Measurements from ENCODE around the gene KDM5B.

The KDM5B gene

GRCh38 chr1:202685641-202686040 is 122.6 kb downstream of the KDM5B start:
- DNase-seq (ENCODE audit: low spot score) = no peak
- TF ChIP-seq, protein P1, sequence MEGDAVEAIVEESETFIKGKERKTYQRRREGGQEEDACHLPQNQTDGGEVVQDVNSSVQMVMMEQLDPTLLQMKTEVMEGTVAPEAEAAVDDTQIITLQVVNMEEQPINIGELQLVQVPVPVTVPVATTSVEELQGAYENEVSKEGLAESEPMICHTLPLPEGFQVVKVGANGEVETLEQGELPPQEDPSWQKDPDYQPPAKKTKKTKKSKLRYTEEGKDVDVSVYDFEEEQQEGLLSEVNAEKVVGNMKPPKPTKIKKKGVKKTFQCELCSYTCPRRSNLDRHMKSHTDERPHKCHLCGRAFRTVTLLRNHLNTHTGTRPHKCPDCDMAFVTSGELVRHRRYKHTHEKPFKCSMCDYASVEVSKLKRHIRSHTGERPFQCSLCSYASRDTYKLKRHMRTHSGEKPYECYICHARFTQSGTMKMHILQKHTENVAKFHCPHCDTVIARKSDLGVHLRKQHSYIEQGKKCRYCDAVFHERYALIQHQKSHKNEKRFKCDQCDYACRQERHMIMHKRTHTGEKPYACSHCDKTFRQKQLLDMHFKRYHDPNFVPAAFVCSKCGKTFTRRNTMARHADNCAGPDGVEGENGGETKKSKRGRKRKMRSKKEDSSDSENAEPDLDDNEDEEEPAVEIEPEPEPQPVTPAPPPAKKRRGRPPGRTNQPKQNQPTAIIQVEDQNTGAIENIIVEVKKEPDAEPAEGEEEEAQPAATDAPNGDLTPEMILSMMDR (IDR thresholded peaks at IDR 0.05; ENCODE audit: extremely low read depth, insufficient read depth, missing control alignments) = no peak
- in situ Hi-C loops (cut with MboI; ENCODE audit: low pct_unique_long_range_greater_than_20kb, low sequenced_read_pairs, unreplicated experiment) = no loop called here

DNA sequence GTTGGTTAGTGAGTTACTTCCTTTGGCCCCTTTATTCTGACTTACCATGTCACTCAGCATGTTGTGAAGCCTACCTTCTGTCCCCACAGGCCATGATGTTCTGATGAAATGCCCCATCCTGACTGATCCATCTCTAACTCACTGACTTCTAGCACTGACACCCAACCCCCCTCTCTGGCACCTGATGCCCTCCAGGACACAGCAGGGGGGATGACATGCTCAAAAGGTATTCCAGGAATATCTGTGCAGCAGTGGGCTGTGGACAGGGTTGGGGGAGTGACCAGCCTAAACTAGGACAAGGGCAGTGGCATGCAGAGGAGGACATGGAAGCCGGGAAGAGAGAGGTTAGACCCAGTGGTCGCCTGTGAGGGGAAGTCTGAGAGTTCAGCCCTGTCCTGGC is 123.5 kb downstream of the KDM5B start:
- no peak for DNase-seq (ENCODE audit: low spot score)
- in situ Hi-C loops (cut with MboI; ENCODE audit: low pct_unique_long_range_greater_than_20kb, low sequenced_read_pairs, unreplicated experiment) = no loop called here
- TF ChIP-seq, protein P1 (IDR thresholded peaks at IDR 0.05; ENCODE audit: extremely low read depth, insufficient read depth, missing control alignments) = no peak

DNA sequence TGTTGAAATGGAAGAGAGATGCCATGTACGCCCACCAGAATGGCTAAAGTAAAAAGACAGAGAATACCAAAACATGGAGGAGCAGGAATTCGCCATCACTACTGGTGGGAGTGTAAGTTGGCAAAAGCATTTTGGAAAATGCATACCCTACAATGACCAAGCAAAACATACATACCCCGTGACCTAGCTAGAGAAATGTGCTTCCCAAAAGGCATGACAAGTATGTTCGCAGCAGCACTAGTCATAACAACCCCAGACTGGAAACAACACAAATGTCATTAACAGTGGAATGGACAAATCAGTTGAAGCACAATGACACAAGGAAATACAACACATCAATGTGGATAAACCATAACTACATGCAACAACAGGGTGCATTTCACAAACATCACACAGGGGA is 125.2 kb downstream of the KDM5B start:
- no peak for DNase-seq (ENCODE audit: low spot score)
- in situ Hi-C loops (cut with MboI; ENCODE audit: low pct_unique_long_range_greater_than_20kb, low sequenced_read_pairs, unreplicated experiment) = no loop called here
- TF ChIP-seq, protein P1 (IDR thresholded peaks at IDR 0.05; ENCODE audit: extremely low read depth, insufficient read depth, missing control alignments) = no peak

- in situ Hi-C loops (cut with MboI; ENCODE audit: low pct_unique_long_range_greater_than_20kb, low sequenced_read_pairs, unreplicated experiment) = no loop called here
- TF ChIP-seq, protein P1 (IDR thresholded peaks at IDR 0.05; ENCODE audit: extremely low read depth, insufficient read depth, missing control alignments) = no peak
- DNase-seq (ENCODE audit: low spot score) = no peak
Observed at GRCh38 chr1:202682477-202682876, 125.7 kb downstream of the KDM5B start.

DNA sequence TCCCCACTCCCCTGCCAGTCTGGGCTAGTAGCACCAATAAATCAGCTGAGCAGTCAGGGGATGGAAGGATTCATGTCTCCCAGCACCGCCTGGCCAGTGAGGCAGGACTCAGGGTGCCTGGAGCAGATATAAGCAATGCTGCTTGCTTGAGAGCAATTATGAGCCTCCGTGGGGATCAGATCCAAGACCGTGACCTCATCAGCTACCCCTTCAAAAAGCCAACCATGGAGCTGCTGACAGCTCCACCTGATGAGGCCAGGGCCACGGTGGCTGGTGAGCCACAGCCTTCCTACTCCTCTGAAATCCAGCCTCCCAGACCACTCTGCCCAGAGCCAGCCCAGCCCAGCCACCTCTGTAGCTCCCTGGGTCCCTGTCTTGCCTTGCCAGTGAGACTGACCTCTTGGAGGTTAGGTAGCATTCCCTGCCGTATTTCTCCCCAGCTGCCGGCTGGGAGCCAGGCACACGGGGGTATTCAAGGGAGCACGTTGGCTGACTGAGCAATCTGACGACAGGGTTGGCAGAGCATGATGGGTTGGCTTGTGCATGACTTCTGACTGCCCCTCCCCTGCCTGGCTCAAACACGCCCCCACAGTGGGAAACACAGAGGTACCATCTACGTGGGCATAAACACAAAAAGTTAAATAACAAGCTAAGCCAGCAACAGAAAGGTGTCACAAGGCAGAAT is 126.3 kb downstream of the KDM5B start:
- DNase-seq (ENCODE audit: low spot score) = no peak
- in situ Hi-C loops (cut with MboI; ENCODE audit: low pct_unique_long_range_greater_than_20kb, low sequenced_read_pairs, unreplicated experiment) = no loop called here
- TF ChIP-seq, protein P1 (IDR thresholded peaks at IDR 0.05; ENCODE audit: extremely low read depth, insufficient read depth, missing control alignments) = no peak

GRCh38 chr1:202680586-202681352 is 127.5 kb downstream of the KDM5B start:
- no peak for DNase-seq (ENCODE audit: low spot score)
- in situ Hi-C loops (cut with MboI; ENCODE audit: low pct_unique_long_range_greater_than_20kb, low sequenced_read_pairs, unreplicated experiment) = no loop called here
- TF ChIP-seq, protein P1 (IDR thresholded peaks at IDR 0.05; ENCODE audit: extremely low read depth, insufficient read depth, missing control alignments) = no peak

All from GM13977 (cell line).